DMS79 (cell line): ENCODE data around the gene C11orf91.
"Not testable (repeated sequence)": the region's sequence is repeated elsewhere in the genome, so short reads cannot be mapped to it uniquely, and the experiment has no call there.

Source experiments
- DNase-seq: peaks from one replicate; lab custom pipeline; 2025; lab: John Stamatoyannopoulos, UW

C11orf91 gene

GRCh38 chr11:33700502-33701271, at the start of gene C11orf91:
Gene C11orf91, minus strand, starts transcription at chr11:33700826. Its CDS starts 86 bp downstream, at chr11:33700740.
- peak; percentile 90 for DNase-seq

- DNase-seq = no peak
Measured at GRCh38 chr11:33747979-33748378, 47.4 kb upstream of the C11orf91 start.

GRCh38 chr11:33743291-33743690, 42.7 kb upstream of the C11orf91 start:
- DNase-seq = no peak

- DNase-seq = peak; percentile 4
Measured at GRCh38 chr11:33742249-33742851, 41.7 kb upstream of the C11orf91 start.

GRCh38 chr11:33741806-33742205, 41.2 kb upstream of the C11orf91 start:
- no peak for DNase-seq

- DNase-seq = no peak
Measured at GRCh38 chr11:33737362-33737821, 36.8 kb upstream of the C11orf91 start.

- DNase-seq = peak; percentile 65
Measured at GRCh38 chr11:33736148-33736812, 35.7 kb upstream of the C11orf91 start, which contains the start of gene CD59. Gene CD59, minus strand, starts transcription at chr11:33736423. Its CDS starts 13,978 bp downstream, at chr11:33722445.

- no peak for DNase-seq
Measured at GRCh38 chr11:33735271-33736147, 34.9 kb upstream of the C11orf91 start.

GRCh38 chr11:33734441-33735270, 34.0 kb upstream of the C11orf91 start:
- peak; percentile 54 for DNase-seq

- no peak for DNase-seq
Measured at GRCh38 chr11:33733980-33734379, 33.4 kb upstream of the C11orf91 start.

GRCh38 chr11:33731723-33732531, 31.3 kb upstream of the C11orf91 start:
- DNase-seq = no peak

GRCh38 chr11:33730716-33731115, 30.1 kb upstream of the C11orf91 start:
- DNase-seq = no peak

- not testable (repeated sequence) for DNase-seq
Measured at GRCh38 chr11:33729072-33729664, 28.5 kb upstream of the C11orf91 start.

GRCh38 chr11:33727539-33727938, 26.9 kb upstream of the C11orf91 start:
- not testable (repeated sequence) for DNase-seq

GRCh38 chr11:33725496-33725895, 24.9 kb upstream of the C11orf91 start:
- DNase-seq = no peak

- no peak for DNase-seq
Measured at GRCh38 chr11:33724644-33725035, 24.0 kb upstream of the C11orf91 start.

- no peak for DNase-seq
Measured at GRCh38 chr11:33723238-33723881, 22.7 kb upstream of the C11orf91 start.

- DNase-seq = no peak
Measured at GRCh38 chr11:33722590-33723234, 22.1 kb upstream of the C11orf91 start.

GRCh38 chr11:33721984-33722383, 21.4 kb upstream of the C11orf91 start:
- no peak for DNase-seq
